B cell (primary cell): ENCODE data around the gene PASD1. TPM values are rescaled to one million over a fixed set of nuclear protein-coding genes. Genes with fewer than 3 reads are reported as not detected.

Experiments used
- ATAC-seq: fragments of 200-7000 bp; cut with Tn5 transposase; one replicate; pipeline ENCODE4 v1.10.0; 2021; ENCODE audit warnings: low read depth, mild to moderate bottlenecking, moderate number of reproducible peaks, moderate library complexity
- CTCF ChIA-PET: fragments of 350-600 bp; sonication (Branson Sonifier 250); formaldehyde crosslinking; loops from one replicate; lab custom pipeline; 2021; ENCODE audit warnings: antibody characterized with exemption, inconsistent platforms; lab: Charles Lee
- POLR2A ChIA-PET: fragments of 350-600 bp; sonication (Branson Sonifier 250); formaldehyde crosslinking; loops from one replicate; lab custom pipeline; 2021; ENCODE audit warnings: antibody characterized with exemption; lab: Charles Lee
- DNase-seq: peaks from one replicate; pipeline ENCODE4 v3.0.0; 2013
- H2AFZ ChIP-seq: 2 replicates; pipeline ENCODE4 v1.6.1; 2012; ENCODE audit warnings: mild to moderate bottlenecking, low read depth, low read length; ENCODE audit not compliant: insufficient read depth, poor library complexity, severe bottlenecking
- H3K27ac ChIP-seq, 2 donors: 1 replicate in 1 of 2; 2 replicates in 1 of 2; pipeline ENCODE4 v1.5.1; 2012 to 2013; ENCODE audit warnings: low read length in 2 of 2, mild to moderate bottlenecking in 2 of 2, moderate library complexity in 1 of 2
- H3K27me3 ChIP-seq, 4 experiments: fragments of 200-600 bp in 1 of 4; sonication (generic) in 1 of 4; replicated peaks in 1 of 4; 1 replicate in 2 of 4; 2 replicates in 2 of 4; pipeline versions ENCODE4 v1.6.1 to v1.7.0; 2013 to 2016; ENCODE audit warnings: low read length in 3 of 4, mild to moderate bottlenecking in 2 of 4, mixed read lengths in 1 of 4, moderate library complexity in 1 of 4; ENCODE audit not compliant: insufficient read depth in 4 of 4, control insufficient read depth in 3 of 4; ENCODE audit errors: control extremely low read depth in 1 of 4
- H3K36me3 ChIP-seq, 2 experiments: replicated peaks in 1 of 2; 1 replicate in 1 of 2; 2 replicates in 1 of 2; pipeline versions ENCODE4 v1.6.1 to v1.7.1; 2013; ENCODE audit warnings: low read length in 1 of 2; ENCODE audit not compliant: insufficient read depth in 2 of 2, control insufficient read depth in 1 of 2; ENCODE audit errors: control extremely low read depth in 1 of 2, extremely low read depth in 1 of 2
- H3K4me1 ChIP-seq, 2 donors: fragments of 200-600 bp in 1 of 2; sonication (generic) in 1 of 2; 1 replicate in 1 of 2; 2 replicates in 1 of 2; pipeline versions ENCODE4 v1.5.1 to v1.6.1; 2013 to 2017; ENCODE audit warnings: low read length in 2 of 2; ENCODE audit not compliant: control insufficient read depth in 2 of 2, insufficient read depth in 2 of 2
- H3K4me2 ChIP-seq: replicated peaks from 2 replicates; pipeline ENCODE3; 2012; ENCODE audit warnings: mild to moderate bottlenecking, low read depth, low read length; ENCODE audit not compliant: poor library complexity, severe bottlenecking
- H3K4me3 ChIP-seq, 5 experiments: fragments of 200-600 bp in 1 of 5; sonication (generic) in 1 of 5; 1 replicate in 3 of 5; 2 replicates in 2 of 5; pipeline versions ENCODE4 v1.5.1 to v1.7.0; 2011 to 2016; ENCODE audit warnings: low read length in 4 of 5, mild to moderate bottlenecking in 4 of 5, low read depth in 2 of 5, control low read depth in 1 of 5, moderate library complexity in 1 of 5; ENCODE audit not compliant: insufficient read depth in 1 of 5; ENCODE audit errors: control extremely low read depth in 1 of 5, extremely low read depth in 1 of 5
- H3K79me2 ChIP-seq: fragments of 200-600 bp; sonication (generic); one replicate; pipeline ENCODE4 v1.6.0; 2016; ENCODE audit warnings: low read length; ENCODE audit not compliant: control insufficient read depth, insufficient read depth
- H3K9ac ChIP-seq: fragments of 200-600 bp; sonication (generic); 2 replicates; pipeline ENCODE4 v1.6.1; 2017; ENCODE audit warnings: mild to moderate bottlenecking, low read length, moderate library complexity
- H3K9me3 ChIP-seq, 3 donors: one replicate each; pipeline versions ENCODE4 v1.6.1 to v1.7.1; 2013; ENCODE audit warnings: low read length in 2 of 3; ENCODE audit not compliant: control insufficient read depth in 2 of 3, insufficient read depth in 1 of 3; ENCODE audit errors: control extremely low read depth in 1 of 3
- H4K20me1 ChIP-seq: 2 replicates; pipeline ENCODE4 v1.6.0; 2012; ENCODE audit warnings: mild to moderate bottlenecking, low read length; ENCODE audit not compliant: insufficient read depth, control insufficient read depth, poor library complexity, severe bottlenecking
- H3K27ac Mint-ChIP-seq: one replicate; pipeline ENCODE4 v1.8.0; 2021; ENCODE audit warnings: mixed read lengths
- H3K27me3 Mint-ChIP-seq: one replicate; pipeline ENCODE4 v1.8.0; 2021; ENCODE audit warnings: mixed read lengths
- H3K4me1 Mint-ChIP-seq: one replicate; pipeline ENCODE4 v1.8.0; 2021; ENCODE audit warnings: mixed read lengths
- H3K4me3 Mint-ChIP-seq: one replicate; pipeline ENCODE4 v1.8.0; 2021; ENCODE audit warnings: mixed read lengths
- H3K9me3 Mint-ChIP-seq: one replicate; pipeline ENCODE4 v1.8.0; 2022; ENCODE audit warnings: mixed read lengths; ENCODE audit not compliant: insufficient read depth
- CTCF ChIP-seq: fragments of 200-600 bp; IDR thresholded peaks from one replicate; pipeline ENCODE4 v1.8.0; 2022; ENCODE audit warnings: antibody characterized with exemption, mild to moderate bottlenecking
- EZH2 ChIP-seq: IDR thresholded peaks from 2 replicates; pipeline ENCODE4 v1.6.1; 2012; ENCODE audit warnings: borderline replicate concordance, low read depth, mild to moderate bottlenecking, moderate library complexity, low read length; ENCODE audit not compliant: insufficient read depth, poor library complexity, severe bottlenecking
- WGBS: methylation state at CpG from one replicate; pipeline ENCODE4 v1.1.5; 2013; ENCODE audit warnings: missing lambda C conversion rate; ENCODE audit not compliant: insufficient coverage; 5-methylcytosine and 5-hydroxymethylcytosine counted together
- intact Hi-C: fragments of 100-400 bp; cut with micrococcal nuclease; formaldehyde crosslinking; loops from one replicate; pipeline ENCODE4 v1.10.0; 2022
- polyA plus RNA-seq: library from polyadenylated mRNA; depleted of rRNA; stranded (reverse); fragments of >200 nt; gene quantifications from 2 replicates; pipeline ENCODE4 v1.2.3, GENCODE V29; 2012
- total RNA-seq, 2 donors: library from RNA; stranded (reverse); fragments of 120-200 nt in 1 of 2; gene quantifications; 1 replicate in 1 of 2; 2 replicates in 1 of 2; pipeline versions ENCODE4 v1.2.3 to v1.2.4, GENCODE V29; 2013 to 2022

PASD1 gene
- total and polyA plus RNA-seq, 2 donors (not counting 1 experiment from before 2014, with no cell fraction given): not detected

- no peaks in the 10 kb centered on the region for H3K4me1 ChIP-seq
- H4K20me1 ChIP-seq: no peaks in the 10 kb centered on the region
- CTCF ChIA-PET: no interaction called here
- DNase-seq: no peak
- H3K4me2 ChIP-seq: no peak overlapping the region
- POLR2A ChIA-PET: no interaction called here
- H3K4me3 ChIP-seq: no peak overlapping the region
- no peaks in the 10 kb centered on the region for H3K27me3 ChIP-seq
- intact Hi-C loops: no loop called here
- no peak for ATAC-seq
- Mint-ChIP-seq H3K4me1 (no peaks in the 10 kb centered on the region), H3K27ac (no peak overlapping the region), H3K27me3 (no peaks in the 10 kb centered on the region), H3K4me3 (no peak overlapping the region), H3K9me3 (no peaks in the 10 kb centered on the region)
- H3K27ac ChIP-seq: no peak overlapping the region
- TF ChIP-seq CTCF: no peak
- TF ChIP-seq EZH2: no peak
- H3K36me3 ChIP-seq: no peaks in the 10 kb centered on the region
- H2AFZ ChIP-seq: no peak overlapping the region
- H3K9ac ChIP-seq: no peak overlapping the region
- H3K9me3 ChIP-seq: no peaks in the 10 kb centered on the region
- no peaks in the 10 kb centered on the region for H3K79me2 ChIP-seq
- no CpG with 5 or more reads among the region's 7 CpGs for WGBS
These were observed 140.0 kb downstream of the PASD1 start for GRCh38 chrX:151703487-151703886.

- Mint-ChIP-seq H3K4me1 (no peaks in the 10 kb centered on the region), H3K4me3 (no peak overlapping the region), H3K27ac (no peak overlapping the region), H3K27me3 (no peaks in the 10 kb centered on the region), H3K9me3 (no peaks in the 10 kb centered on the region)
- ATAC-seq: no peak
- POLR2A ChIA-PET: no interaction called here
- intact Hi-C loops: no loop called here
- Histone ChIP-seq H3K4me1 (no peaks in the 10 kb centered on the region), H2AFZ (no peak overlapping the region), H3K27me3 (no peaks in the 10 kb centered on the region), H4K20me1 (no peaks in the 10 kb centered on the region), H3K4me3 (no peak overlapping the region), H3K9me3 (no peaks in the 10 kb centered on the region), H3K27ac (no peak overlapping the region), H3K4me2 (no peak overlapping the region), H3K9ac (no peak overlapping the region), H3K79me2 (no peaks in the 10 kb centered on the region), H3K36me3 (no peaks in the 10 kb centered on the region)
- no peak for TF ChIP-seq EZH2
- CTCF ChIA-PET: no interaction called here
- no peak for DNase-seq
- WGBS: 79% methylated on average over 3 of the region's 13 CpGs
These were observed 140.7 kb downstream of the PASD1 start for GRCh38 chrX:151704041-151704663.
